Measurements from ENCODE around the gene JUP. TPM values are rescaled to one million over a fixed set of nuclear protein-coding genes. Genes with fewer than 3 reads are reported as not detected.

The JUP gene
- total RNA-seq, 2 experiments from 2014 or later = 0.35 to 0.45 TPM

GRCh38 chr17:41734949-41735313 lies 51.6 kb downstream of the JUP start:
- POLR2A ChIA-PET = no interaction called here
- DNase-seq = no peak
- CTCF ChIA-PET = interaction anchor here (1.0 kb wide), 2 partner anchors 60 to 67 kb away, joined by 3 to 6 read pairs; no protein-coding TSS in a partner anchor
- H3K9me3 Mint-ChIP-seq = no peaks in the 10 kb centered on the region
- H3K36me3 Mint-ChIP-seq (ENCODE audit: low read depth) = no peaks in the 10 kb centered on the region
- peaks cover 12% of the 10 kb centered on the region for H3K4me1 Mint-ChIP-seq
- H3K4me3 Mint-ChIP-seq = no peak overlapping the region
- H3K27me3 Mint-ChIP-seq = peaks cover 50% of the 10 kb centered on the region
- H3K27ac Mint-ChIP-seq = no peak overlapping the region

DNA sequence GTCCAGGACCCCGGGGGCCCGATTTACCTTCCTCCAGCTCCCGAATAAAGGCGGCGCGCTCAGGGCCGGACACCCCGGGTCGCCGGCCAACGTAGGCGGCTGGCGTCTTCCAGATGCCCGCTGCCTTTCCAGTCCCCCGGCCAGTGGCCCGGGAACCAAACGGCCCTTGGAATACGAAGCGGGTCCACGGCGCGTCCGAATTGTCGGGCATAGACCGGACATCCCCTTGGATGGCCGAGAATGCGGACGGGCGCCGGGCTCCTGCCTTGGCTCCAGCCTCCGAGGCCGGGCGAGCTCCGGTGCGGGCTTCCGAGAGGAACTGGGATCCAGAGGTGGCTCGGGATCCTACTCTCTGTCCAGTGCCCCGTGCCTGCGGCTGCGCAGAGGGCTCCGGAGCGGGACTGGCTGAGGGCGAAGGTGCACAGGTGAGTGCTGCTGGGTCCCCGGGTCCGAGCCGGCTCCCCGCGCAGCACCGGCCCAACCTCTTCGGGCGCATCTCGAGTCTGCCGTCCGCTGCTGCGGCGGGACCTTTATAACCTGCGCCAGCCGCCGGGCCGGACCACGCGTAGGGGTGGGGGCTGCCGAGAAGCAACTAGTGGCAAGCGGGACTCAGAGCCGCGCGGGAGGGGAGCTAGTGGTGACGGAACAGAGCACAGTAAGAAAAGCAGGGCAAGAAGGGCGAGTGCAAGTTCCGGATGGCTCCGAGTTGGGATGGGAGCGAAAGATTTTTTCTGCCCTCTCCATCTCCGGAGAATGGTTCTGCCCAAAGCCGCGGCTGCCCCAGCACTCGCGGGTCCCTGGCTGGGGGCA lies 52.2 kb downstream of the JUP start, which contains the start of gene HAP1:
HAP1 (minus strand) TSS at position 505 of the 810 bp plus-strand sequence; CDS start at position 496, 9 bp downstream.
- Mint-ChIP-seq H3K4me1 (peaks cover 12% of the 10 kb centered on the region), H3K36me3 (ENCODE audit: low read depth) (no peaks in the 10 kb centered on the region), H3K4me3 (no peak within 1 kb of the TSS), H3K27me3 (peaks cover 50% of the 10 kb centered on the region), H3K27ac (no peak within 1 kb of the TSS), H3K9me3 (no peaks in the 10 kb centered on the region)
- ChIA-PET POLR2A (no interaction called here), CTCF (interaction anchor here (1.0 kb wide), 1 partner anchor 68 kb away, joined by 6 read pairs; no protein-coding TSS in a partner anchor)
- DNase-seq = no peak

GRCh38 chr17:41733348-41734138 lies 53.0 kb downstream of the JUP start:
- Mint-ChIP-seq H3K36me3 (ENCODE audit: low read depth) (no peaks in the 10 kb centered on the region), H3K27me3 (peaks cover 50% of the 10 kb centered on the region), H3K27ac (no peak overlapping the region), H3K9me3 (no peaks in the 10 kb centered on the region), H3K4me3 (no peak overlapping the region), H3K4me1 (peaks cover 12% of the 10 kb centered on the region)
- CTCF ChIA-PET = interaction anchor here (0.7 kb wide), 2 partner anchors 53 to 193 kb away, joined by 3 to 4 read pairs; partner anchors contain the start of gene JUP
- no peak for DNase-seq
- POLR2A ChIA-PET = interaction anchor here (1.9 kb wide), 1 partner anchor 233 kb away, joined by 4 read pairs; the partner anchor contains the start of gene CNP

DNA sequence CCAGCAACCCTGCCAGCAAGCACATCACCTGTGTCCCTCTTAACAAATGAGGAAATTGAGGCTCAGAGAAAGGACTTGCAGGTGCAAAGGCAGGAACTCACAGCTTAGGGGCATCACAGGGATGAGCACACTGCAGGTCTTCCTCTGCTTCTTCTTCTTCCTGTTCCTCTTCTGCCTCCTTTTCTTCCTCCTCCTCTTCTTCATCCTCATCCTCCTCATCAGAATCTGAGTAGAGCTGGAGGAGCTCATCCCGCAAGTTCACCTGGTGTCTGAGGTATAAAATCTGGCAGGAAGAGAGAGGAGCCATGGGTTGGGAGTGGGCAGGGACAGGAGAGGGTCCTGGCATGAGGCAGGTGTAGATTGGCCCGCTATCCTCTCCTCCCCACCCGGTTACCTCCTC lies 54.7 kb downstream of the JUP start:
- no peaks in the 10 kb centered on the region for H3K9me3 Mint-ChIP-seq
- no peak overlapping the region for H3K4me3 Mint-ChIP-seq
- ChIA-PET POLR2A (interaction anchor here (1.8 to 1.9 kb wide), 2 partner anchors 43 to 235 kb away, joined by 4 to 6 read pairs; partner anchors contain the start of genes CNP and EIF1), CTCF (interaction anchor here (1.5 kb wide), 1 partner anchor 83 kb away, joined by 5 read pairs; no protein-coding TSS in a partner anchor)
- H3K27ac Mint-ChIP-seq = no peak overlapping the region
- no peaks in the 10 kb centered on the region for H3K36me3 Mint-ChIP-seq (ENCODE audit: low read depth)
- peaks cover 4% of the 10 kb centered on the region for H3K4me1 Mint-ChIP-seq
- H3K27me3 Mint-ChIP-seq = peaks cover 46% of the 10 kb centered on the region
- no peak for DNase-seq

- no peak for DNase-seq
- Mint-ChIP-seq H3K27me3 (peaks cover 37% of the 10 kb centered on the region), H3K4me3 (no peak overlapping the region), H3K36me3 (ENCODE audit: low read depth) (no peaks in the 10 kb centered on the region), H3K9me3 (no peaks in the 10 kb centered on the region), H3K27ac (no peak overlapping the region), H3K4me1 (peaks cover 4% of the 10 kb centered on the region)
- ChIA-PET CTCF (no interaction called here), POLR2A (no interaction called here)
Measured at GRCh38 chr17:41730479-41730878, 56.0 kb downstream of the JUP start.

GRCh38 chr17:41728056-41728455 lies 58.5 kb downstream of the JUP start:
- H3K27ac Mint-ChIP-seq = no peak overlapping the region
- ChIA-PET CTCF (interaction anchor here (1.0 kb wide), 1 partner anchor 9 kb away, joined by 3 read pairs; no protein-coding TSS in a partner anchor), POLR2A (no interaction called here)
- DNase-seq = no peak
- no peak overlapping the region for H3K4me3 Mint-ChIP-seq
- no peaks in the 10 kb centered on the region for H3K9me3 Mint-ChIP-seq
- no peaks in the 10 kb centered on the region for H3K4me1 Mint-ChIP-seq
- peaks cover 27% of the 10 kb centered on the region for H3K27me3 Mint-ChIP-seq
- no peaks in the 10 kb centered on the region for H3K36me3 Mint-ChIP-seq (ENCODE audit: low read depth)

GRCh38 chr17:41725134-41725533 lies 61.4 kb downstream of the JUP start:
- Mint-ChIP-seq H3K27ac (no peak overlapping the region), H3K36me3 (ENCODE audit: low read depth) (no peaks in the 10 kb centered on the region), H3K9me3 (no peaks in the 10 kb centered on the region), H3K4me1 (no peaks in the 10 kb centered on the region), H3K4me3 (no peak overlapping the region), H3K27me3 (peaks cover 4% of the 10 kb centered on the region)
- POLR2A ChIA-PET = no interaction called here
- no peak for DNase-seq
- CTCF ChIA-PET = interaction anchor here (1.6 kb wide), 1 partner anchor 13 kb away, joined by 4 read pairs; no protein-coding TSS in a partner anchor

DNA sequence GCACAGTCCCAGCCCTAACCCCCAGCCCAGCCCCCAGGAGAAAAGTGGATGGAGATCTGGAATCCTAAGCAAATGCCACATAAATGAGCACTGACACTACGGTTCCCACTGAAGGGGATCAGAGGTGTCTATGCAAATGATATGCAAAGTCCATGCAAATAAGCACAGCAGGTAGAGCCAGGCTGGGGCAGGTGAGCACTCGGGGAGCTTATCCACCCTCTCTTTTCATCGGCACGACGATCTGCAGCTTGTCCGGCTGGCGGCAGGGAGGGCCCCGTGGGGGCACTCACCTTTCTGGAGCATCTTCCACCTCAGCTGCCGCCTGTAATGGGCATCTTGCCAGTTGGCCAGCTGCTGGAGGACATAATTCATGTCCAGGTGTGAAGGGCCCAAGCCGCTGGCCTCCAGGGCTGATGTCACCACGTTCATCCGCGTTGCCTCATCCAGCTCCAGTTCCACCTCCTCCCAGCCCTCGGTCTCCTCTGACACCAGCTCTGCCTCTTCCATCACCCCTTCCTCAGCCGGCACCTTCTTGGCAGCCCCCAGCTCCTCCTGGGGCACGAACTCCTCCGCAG lies 61.9 kb downstream of the JUP start:
- no peaks in the 10 kb centered on the region for H3K9me3 Mint-ChIP-seq
- H3K4me1 Mint-ChIP-seq = no peaks in the 10 kb centered on the region
- CTCF ChIA-PET = no interaction called here
- DNase-seq = no peak
- peaks cover 4% of the 10 kb centered on the region for H3K27me3 Mint-ChIP-seq
- POLR2A ChIA-PET = no interaction called here
- H3K27ac Mint-ChIP-seq = no peak overlapping the region
- no peak overlapping the region for H3K4me3 Mint-ChIP-seq
- no peaks in the 10 kb centered on the region for H3K36me3 Mint-ChIP-seq (ENCODE audit: low read depth)

- no peak for DNase-seq
- POLR2A ChIA-PET = no interaction called here
- no peaks in the 10 kb centered on the region for H3K9me3 Mint-ChIP-seq
- no peaks in the 10 kb centered on the region for H3K4me1 Mint-ChIP-seq
- H3K36me3 Mint-ChIP-seq (ENCODE audit: low read depth) = no peaks in the 10 kb centered on the region
- CTCF ChIA-PET = no interaction called here
- H3K27me3 Mint-ChIP-seq = peaks cover 4% of the 10 kb centered on the region
- no peak overlapping the region for H3K27ac Mint-ChIP-seq
- no peak overlapping the region for H3K4me3 Mint-ChIP-seq
Measured at GRCh38 chr17:41723801-41724475, 62.6 kb downstream of the JUP start.

GRCh38 chr17:41722231-41722630 lies 64.3 kb downstream of the JUP start:
- H3K9me3 Mint-ChIP-seq = no peaks in the 10 kb centered on the region
- no peak for DNase-seq
- POLR2A ChIA-PET = no interaction called here
- H3K27me3 Mint-ChIP-seq = peaks cover 4% of the 10 kb centered on the region
- H3K36me3 Mint-ChIP-seq (ENCODE audit: low read depth) = no peaks in the 10 kb centered on the region
- no peak overlapping the region for H3K4me3 Mint-ChIP-seq
- peaks cover 8% of the 10 kb centered on the region for H3K4me1 Mint-ChIP-seq
- CTCF ChIA-PET = interaction anchor here (1.4 kb wide), 1 partner anchor 79 kb away, joined by 3 read pairs; no protein-coding TSS in a partner anchor
- no peak overlapping the region for H3K27ac Mint-ChIP-seq

DNA sequence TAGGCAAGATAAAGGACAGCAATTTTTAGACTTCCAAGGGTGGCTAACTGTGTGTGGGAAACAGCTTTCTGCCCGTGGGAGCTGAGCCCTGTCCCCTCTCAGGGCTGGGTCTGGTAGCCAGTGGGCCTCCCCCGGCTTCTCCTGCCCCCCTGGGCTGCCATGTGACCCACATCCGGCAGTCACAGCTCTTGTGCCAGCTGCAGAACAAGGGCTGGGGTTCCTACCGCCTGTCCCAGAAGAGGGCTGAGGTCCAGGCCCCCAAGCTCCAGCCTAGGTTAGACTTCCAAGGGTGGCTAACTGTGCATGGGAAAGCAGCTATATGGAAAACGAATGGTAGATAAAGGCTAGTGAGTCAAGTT lies 68.2 kb downstream of the JUP start:
- peaks cover 3% of the 10 kb centered on the region for H3K27me3 Mint-ChIP-seq
- H3K27ac Mint-ChIP-seq = no peak overlapping the region
- H3K4me1 Mint-ChIP-seq = peaks cover 13% of the 10 kb centered on the region
- no peaks in the 10 kb centered on the region for H3K9me3 Mint-ChIP-seq
- DNase-seq = no peak
- H3K4me3 Mint-ChIP-seq = no peak overlapping the region
- ChIA-PET POLR2A (interaction anchor here (2.0 kb wide), 1 partner anchor 30 kb away, joined by 8 read pairs; the partner anchor contains the start of gene EIF1), CTCF (interaction anchor here (1.0 to 1.6 kb wide), 4 partner anchors 19 to 93 kb away, joined by 3 to 4 read pairs (median 3); partner anchors contain the start of gene P3H4)
- H3K36me3 Mint-ChIP-seq (ENCODE audit: low read depth) = no peaks in the 10 kb centered on the region
